GM10266 (cell line): ENCODE measurements around the gene COASY.

Experiments
- DNase-seq: peaks from one replicate; pipeline ENCODE4 v3.0.0; 2012; ENCODE audit errors: extremely low spot score
- CTCF ChIP-seq: IDR thresholded peaks from 2 replicates; pipeline ENCODE4 v1.5.1; 2012; ENCODE audit warnings: mild to moderate bottlenecking, low read depth; ENCODE audit not compliant: control insufficient read depth, insufficient read depth; ENCODE audit errors: missing control alignments

COASY gene

GRCh38 chr17:42568341-42569111, 6.6 kb downstream of the COASY start:
- DNase-seq = no peak
- no peak for TF ChIP-seq CTCF

- DNase-seq = no peak
- no peak for TF ChIP-seq CTCF
Measured at GRCh38 chr17:42571435-42572225, 9.7 kb downstream of the COASY start.

- no peak for TF ChIP-seq CTCF
- no peak for DNase-seq
Measured at GRCh38 chr17:42573095-42573494, 11.1 kb downstream of the COASY start.

GRCh38 chr17:42574463-42574862, 12.5 kb downstream of the COASY start:
- DNase-seq = no peak

GRCh38 chr17:42577140-42577531, 15.2 kb downstream of the COASY start:
- TF ChIP-seq CTCF = no peak
- DNase-seq = no peak

More at GRCh38 chr17:42574463-42574862, 12.5 kb downstream of the COASY start:
- no peak for TF ChIP-seq CTCF

- TF ChIP-seq CTCF = peak; percentile 33
- peak; percentile 95 for DNase-seq
Measured at GRCh38 chr17:42577532-42578281, 15.8 kb downstream of the COASY start, which contains the start of gene PSMC3IP. Gene PSMC3IP, minus strand, starts transcription at chr17:42577729. Its CDS starts 43 bp downstream, at chr17:42577686.
